Left ventricle myocardium inferior (tissue), 1 donor: ENCODE data around the gene TOGARAM1. TPM values are rescaled to one million over a fixed set of nuclear protein-coding genes. Genes with fewer than 3 reads are reported as not detected.

Experiments used
- DNase-seq: peaks from one replicate; pipeline ENCODE4 v3.0.0-alpha.2; 2020
- H3K27ac ChIP-seq: fragments of 200-600 bp; replicated peaks from 2 replicates; pipeline ENCODE4 v1.8.0; 2021
- H3K27me3 ChIP-seq: fragments of 200-600 bp; 2 replicates; pipeline ENCODE4 v1.8.0; 2021; ENCODE audit warnings: low read depth
- H3K36me3 ChIP-seq: fragments of 200-600 bp; 2 replicates; pipeline ENCODE4 v1.8.0; 2021
- H3K4me1 ChIP-seq: fragments of 200-600 bp; 2 replicates; pipeline ENCODE4 v1.8.0; 2021
- H3K4me3 ChIP-seq: fragments of 200-600 bp; 2 replicates; pipeline ENCODE4 v1.8.0; 2021; ENCODE audit warnings: mild to moderate bottlenecking, moderate library complexity
- H3K9me3 ChIP-seq: fragments of 200-600 bp; replicated peaks from 2 replicates; pipeline ENCODE4 v1.8.0; 2021
- CTCF ChIP-seq: fragments of 200-600 bp; IDR thresholded peaks from 2 replicates; pipeline ENCODE4 v1.8.0; 2021; ENCODE audit warnings: antibody characterized with exemption, mild to moderate bottlenecking, borderline replicate concordance
- intact Hi-C: fragments of 100-400 bp; cut with micrococcal nuclease; formaldehyde crosslinking; loops from one replicate; pipeline ENCODE4 v1.11.0; 2022
- total RNA-seq: library from RNA; stranded (reverse); fragmentation: NEBNext Ultra II Directional; extraction: Animal tissue kit (Norgen Biotek cat#: 25700); gene quantifications from one replicate; pipeline ENCODE4 v1.2.1, GENCODE V29; 2021
- donor health status: DM: no; HTN: yes; CAD: no; lungs with severe emphysema.

The TOGARAM1 gene
- total RNA-seq, 1 donor from 2014 or later = 21.6 TPM

- Histone ChIP-seq H3K4me1 (no peaks in the 10 kb centered on the region), H3K27me3 (no peaks in the 10 kb centered on the region), H3K27ac (no peak overlapping the region), H3K9me3 (peaks cover 2% of the 10 kb centered on the region), H3K4me3 (no peak overlapping the region), H3K36me3 (peaks cover 81% of the 10 kb centered on the region)
- DNase-seq = no peak
- no peak for TF ChIP-seq CTCF
- intact Hi-C loops = no loop called here
These were observed 89.2 kb downstream of the TOGARAM1 start for GRCh38 chr14:45051180-45051579.

GRCh38 chr14:45051896-45052295 lies 89.9 kb downstream of the TOGARAM1 start:
- H3K4me1 ChIP-seq = no peaks in the 10 kb centered on the region
- no peak overlapping the region for H3K27ac ChIP-seq
- intact Hi-C loops = no loop called here
- H3K9me3 ChIP-seq = peaks cover 9% of the 10 kb centered on the region
- DNase-seq = no peak
- H3K4me3 ChIP-seq = no peak overlapping the region
- H3K27me3 ChIP-seq = no peaks in the 10 kb centered on the region
- TF ChIP-seq CTCF = no peak
- H3K36me3 ChIP-seq = peaks cover 79% of the 10 kb centered on the region

GRCh38 chr14:45057349-45057748 lies 95.4 kb downstream of the TOGARAM1 start:
- Histone ChIP-seq H3K27me3 (no peaks in the 10 kb centered on the region), H3K9me3 (peaks cover 15% of the 10 kb centered on the region), H3K4me3 (no peak overlapping the region), H3K27ac (no peak overlapping the region), H3K4me1 (no peaks in the 10 kb centered on the region), H3K36me3 (peaks cover 43% of the 10 kb centered on the region)
- TF ChIP-seq CTCF = no peak
- no peak for DNase-seq
- intact Hi-C loops = no loop called here

- no peak overlapping the region for H3K27ac ChIP-seq
- H3K36me3 ChIP-seq = peaks cover 37% of the 10 kb centered on the region
- no peak overlapping the region for H3K4me3 ChIP-seq
- TF ChIP-seq CTCF = no peak
- no peaks in the 10 kb centered on the region for H3K27me3 ChIP-seq
- no peak for DNase-seq
- H3K9me3 ChIP-seq = peaks cover 15% of the 10 kb centered on the region
- H3K4me1 ChIP-seq = no peaks in the 10 kb centered on the region
- intact Hi-C loops = no loop called here
These were observed 95.9 kb downstream of the TOGARAM1 start for GRCh38 chr14:45057881-45058364.

GRCh38 chr14:45060551-45060950 lies 98.6 kb downstream of the TOGARAM1 start:
- H3K4me1 ChIP-seq = peaks cover 12% of the 10 kb centered on the region
- intact Hi-C loops = no loop called here
- no peak overlapping the region for H3K27ac ChIP-seq
- no peaks in the 10 kb centered on the region for H3K27me3 ChIP-seq
- peaks cover 15% of the 10 kb centered on the region for H3K9me3 ChIP-seq
- DNase-seq = no peak
- peaks cover 12% of the 10 kb centered on the region for H3K36me3 ChIP-seq
- TF ChIP-seq CTCF = no peak
- H3K4me3 ChIP-seq = no peak overlapping the region
